Activated naive CD4-positive, alpha-beta T cell (primary cell): ENCODE data around the gene FSTL3.
A peak's percentile ranks its signal among the peaks of the same experiment; 100 is the strongest.
"Not testable (repeated sequence)": the region's sequence is repeated elsewhere in the genome, so short reads cannot be mapped to it uniquely, and the experiment has no call there.

Source experiments
- DNase-seq, 4 experiments: peaks; one replicate each; lab custom pipeline; 2025; lab: John Stamatoyannopoulos, UW

FSTL3 gene

DNA sequence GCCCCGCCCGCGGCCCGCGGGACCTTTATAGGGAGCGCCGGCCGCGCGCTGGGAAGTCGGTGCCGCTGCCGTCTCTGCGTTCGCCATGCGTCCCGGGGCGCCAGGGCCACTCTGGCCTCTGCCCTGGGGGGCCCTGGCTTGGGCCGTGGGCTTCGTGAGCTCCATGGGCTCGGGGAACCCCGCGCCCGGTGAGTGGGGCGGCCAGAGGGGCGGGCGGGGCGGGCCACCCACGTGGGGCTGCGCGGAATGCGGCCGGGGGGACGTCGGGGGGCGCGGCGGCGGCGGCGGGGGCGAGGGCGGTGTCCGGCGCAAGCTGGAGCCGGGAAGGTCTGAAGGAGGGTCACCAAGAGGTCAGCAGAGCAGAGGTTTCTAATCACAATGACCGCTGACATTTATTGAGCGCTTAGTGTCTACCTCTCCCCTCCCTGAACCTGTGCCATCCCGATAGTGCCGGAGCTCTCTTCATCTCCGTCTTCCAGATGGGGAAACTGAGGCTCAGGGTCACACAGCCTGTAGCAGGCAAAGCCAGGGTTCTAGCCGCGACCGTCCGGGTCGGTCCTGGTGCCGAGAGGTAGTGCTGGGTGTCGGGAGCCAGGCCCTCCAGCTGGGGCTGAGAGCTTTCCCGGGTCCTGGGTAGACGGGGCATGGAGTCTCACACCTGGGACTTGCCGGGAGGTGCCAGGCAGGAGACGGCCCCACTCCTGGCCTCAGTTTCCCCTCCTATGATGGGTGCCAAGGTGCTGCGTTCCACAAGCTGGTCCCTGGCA lies at the start of gene FSTL3:
FSTL3 (plus strand) TSS at position 54 of the 767 bp plus-strand sequence; CDS start at position 86, 32 bp downstream.
- DNase-seq: no peak

DNA sequence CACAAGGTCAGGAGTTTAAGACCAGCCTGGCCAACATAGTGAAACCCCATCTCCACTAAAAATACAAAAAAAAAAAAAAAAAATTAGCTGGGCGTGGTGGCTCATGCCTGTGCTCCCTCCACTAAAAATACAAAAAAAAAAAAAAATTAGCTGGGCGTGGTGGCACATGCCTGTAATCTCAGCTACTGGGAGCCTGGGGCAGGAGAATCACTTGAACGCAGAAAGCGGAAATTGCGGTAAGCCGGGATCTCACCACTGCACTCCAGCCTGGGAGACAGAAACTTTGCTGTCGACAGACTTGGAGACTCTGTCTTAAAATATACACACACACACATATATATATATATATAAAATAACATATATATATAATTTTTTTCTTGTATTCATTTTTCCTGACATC lies 49.6 kb upstream of the FSTL3 start:
- DNase-seq: not testable (repeated sequence)

DNA sequence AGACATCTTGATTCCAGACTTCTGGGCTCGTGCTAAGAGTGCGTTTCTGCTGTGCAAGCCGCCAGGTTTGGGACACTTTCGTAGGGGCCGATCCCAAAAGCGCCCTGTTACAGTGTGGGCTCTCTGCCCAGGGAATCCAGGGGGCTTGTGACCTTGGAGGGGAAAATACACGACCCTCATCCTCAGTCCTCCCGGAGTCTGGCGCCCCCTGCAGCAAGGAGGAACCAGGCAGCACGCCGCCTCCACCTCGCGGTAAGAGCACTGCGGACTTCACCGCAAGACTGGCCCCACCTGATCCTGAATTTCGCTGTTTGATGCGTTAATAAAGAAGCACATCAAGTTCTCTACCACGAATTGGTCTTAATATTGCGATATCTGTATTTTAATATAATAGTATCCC lies 48.0 kb upstream of the FSTL3 start:
- no peak for DNase-seq

DNA sequence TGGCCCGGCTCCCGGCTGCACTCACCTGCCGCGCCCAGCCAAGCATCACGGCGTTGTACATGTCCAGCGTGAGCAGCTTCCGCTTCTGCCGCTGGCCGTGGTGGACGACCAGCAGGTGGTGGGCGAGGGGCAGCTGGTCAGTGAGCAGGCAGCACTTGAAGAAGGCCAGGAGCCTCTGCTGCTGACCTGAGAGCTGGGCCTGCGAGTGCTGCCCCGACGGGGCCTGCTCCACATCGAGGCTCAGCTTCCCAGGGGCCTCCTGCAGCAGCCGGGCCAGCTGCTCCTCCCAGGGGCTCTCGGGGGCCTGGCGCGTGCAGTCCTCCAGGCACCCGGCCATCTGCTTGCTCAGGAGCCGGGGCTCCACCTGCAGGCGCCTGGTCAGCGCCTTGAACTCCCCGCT lies 46.7 kb upstream of the FSTL3 start:
- DNase-seq: not testable (repeated sequence)

DNA sequence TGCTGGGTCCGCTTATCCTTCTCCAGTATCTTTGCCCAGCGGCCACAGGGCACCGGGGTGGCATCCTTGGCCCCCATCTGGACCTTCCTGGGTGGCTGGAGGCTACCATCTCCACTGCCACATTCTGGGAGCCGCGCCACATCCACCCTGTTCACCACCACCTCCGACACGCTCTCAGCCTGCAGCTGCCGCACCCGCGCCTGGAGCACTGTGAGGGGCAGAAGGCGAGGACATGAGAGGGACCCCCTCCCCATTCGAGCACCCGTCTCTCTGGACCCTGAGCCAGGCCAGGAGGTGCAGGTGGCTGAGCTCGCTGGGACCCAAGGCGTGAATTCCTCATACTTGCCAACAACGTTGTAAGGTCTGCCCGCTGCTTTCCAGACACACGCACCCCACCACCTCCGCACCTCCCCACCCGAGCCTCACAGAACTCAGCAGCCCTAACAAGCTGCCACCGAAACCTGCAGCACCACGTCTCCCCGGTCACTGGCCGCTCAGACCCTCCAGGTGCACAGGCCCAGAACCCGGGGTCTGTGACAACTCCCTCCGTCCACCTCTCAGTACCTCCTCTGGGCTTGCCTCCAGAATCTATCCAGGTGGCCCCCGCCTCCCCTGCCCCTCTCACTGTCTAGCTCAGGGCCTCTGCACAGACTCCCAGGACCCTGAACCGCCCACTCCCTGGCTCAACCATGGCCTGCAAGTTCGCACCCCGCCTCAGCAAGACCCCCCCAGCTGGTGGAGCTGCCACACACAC lies 46.1 kb upstream of the FSTL3 start:
- no peak for DNase-seq

DNA sequence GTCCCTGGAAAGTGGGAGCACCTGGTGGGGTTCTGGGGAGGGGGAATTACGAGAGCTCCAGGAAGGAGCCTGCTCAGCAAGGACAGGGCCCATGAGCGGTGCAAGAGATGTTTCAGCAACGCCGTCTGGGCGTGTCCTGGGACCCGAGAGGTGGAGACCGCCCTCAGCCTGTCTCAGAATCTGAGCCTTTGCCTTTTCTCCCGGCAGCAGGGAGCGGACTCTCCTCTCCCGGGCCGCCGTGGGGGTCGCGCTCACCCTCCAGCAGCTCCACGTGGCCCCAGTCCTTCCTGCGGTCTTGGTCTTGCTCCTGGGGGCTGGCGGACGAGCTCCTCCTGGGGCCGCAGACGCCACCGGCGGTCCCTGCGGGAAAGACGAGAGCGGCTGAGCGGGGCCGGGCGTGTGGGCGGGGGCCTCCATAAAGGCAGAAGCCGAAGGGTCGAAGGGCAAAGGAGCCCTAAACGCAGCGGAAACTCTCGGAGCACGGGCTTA lies 43.6 kb upstream of the FSTL3 start:
- no peak for DNase-seq

DNA sequence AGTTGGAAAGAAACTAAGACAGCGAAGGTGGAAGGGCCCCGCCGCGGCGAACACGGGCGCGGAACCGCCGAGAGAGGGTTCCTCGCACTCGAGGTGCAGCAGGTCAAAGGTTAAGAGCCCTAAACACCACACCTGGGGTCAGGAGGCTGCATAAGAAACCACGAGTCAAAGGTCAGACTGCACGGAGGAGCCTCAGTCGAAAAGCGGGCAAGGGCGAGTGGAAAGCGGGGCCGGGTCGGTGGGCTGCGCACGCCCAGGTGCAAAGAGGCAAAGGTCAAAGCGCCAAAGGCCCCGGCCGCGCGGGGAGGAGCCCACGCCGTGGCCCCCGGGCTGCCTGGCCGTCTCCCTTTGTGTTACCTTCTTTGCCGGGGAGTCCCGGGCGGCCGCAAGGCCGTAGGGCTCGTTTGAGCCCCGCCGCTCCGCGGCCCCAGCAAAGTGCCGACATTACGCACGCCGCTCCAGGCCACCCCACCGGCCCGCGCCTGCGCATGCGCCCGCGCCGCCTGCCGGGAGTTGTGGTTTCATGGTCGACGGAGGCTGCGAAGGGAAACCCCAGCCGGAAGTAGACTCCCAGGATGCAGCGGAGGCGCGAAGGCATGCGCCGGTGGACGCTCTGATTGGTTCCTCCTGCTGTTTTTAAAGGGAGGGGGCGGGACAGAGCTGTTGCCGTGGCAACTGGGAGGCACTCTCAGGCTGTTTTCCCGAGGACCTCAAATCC lies 43.0 kb upstream of the FSTL3 start, which contains the start of gene POLRMT:
POLRMT (minus strand) TSS at position 470 of the 718 bp plus-strand sequence; CDS start at position 445, 25 bp downstream.
- peak; percentile 93 to 95 (median 94) for DNase-seq

DNA sequence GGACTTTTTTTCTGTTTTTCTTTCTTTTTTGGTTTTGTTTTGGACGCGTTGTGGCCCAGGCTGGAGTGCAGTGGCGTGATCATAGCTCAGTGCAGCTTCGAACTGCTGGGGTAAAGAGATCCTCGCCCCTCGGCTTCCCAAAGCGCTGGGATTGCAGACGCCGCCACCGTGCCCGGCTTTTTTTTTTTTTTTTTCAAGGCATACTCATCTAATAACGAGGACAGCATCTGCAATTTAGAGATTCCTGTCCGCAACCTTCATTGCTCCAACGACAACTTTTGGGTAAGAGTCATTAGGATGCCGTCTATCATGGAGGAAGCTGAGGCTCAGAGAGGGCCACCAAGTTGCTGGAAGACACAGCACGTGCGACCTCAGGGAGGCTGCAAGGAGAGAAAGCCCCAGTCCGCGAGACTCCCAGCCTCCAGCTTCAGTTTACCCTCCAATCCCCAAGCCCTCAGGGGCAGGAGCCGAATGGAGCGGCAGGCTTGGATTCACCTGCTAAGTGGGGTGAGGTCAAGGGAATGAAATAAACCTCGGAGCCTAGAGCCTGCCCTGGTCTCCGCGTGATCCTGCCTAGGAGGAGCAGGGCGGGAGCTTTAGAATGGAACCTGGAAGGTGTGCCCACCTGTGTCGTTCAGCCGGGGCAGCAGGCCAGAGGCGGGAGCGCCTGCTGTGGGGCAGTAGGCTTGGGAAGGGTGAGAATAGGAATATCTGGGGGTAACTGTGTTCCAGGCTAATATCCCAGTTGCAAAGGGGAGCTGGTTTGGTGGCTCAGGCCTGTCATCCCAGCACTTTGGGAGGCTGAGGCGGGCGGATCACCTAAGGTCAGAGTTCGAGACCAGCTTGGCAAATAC lies 42.2 kb upstream of the FSTL3 start:
- no peak for DNase-seq

DNA sequence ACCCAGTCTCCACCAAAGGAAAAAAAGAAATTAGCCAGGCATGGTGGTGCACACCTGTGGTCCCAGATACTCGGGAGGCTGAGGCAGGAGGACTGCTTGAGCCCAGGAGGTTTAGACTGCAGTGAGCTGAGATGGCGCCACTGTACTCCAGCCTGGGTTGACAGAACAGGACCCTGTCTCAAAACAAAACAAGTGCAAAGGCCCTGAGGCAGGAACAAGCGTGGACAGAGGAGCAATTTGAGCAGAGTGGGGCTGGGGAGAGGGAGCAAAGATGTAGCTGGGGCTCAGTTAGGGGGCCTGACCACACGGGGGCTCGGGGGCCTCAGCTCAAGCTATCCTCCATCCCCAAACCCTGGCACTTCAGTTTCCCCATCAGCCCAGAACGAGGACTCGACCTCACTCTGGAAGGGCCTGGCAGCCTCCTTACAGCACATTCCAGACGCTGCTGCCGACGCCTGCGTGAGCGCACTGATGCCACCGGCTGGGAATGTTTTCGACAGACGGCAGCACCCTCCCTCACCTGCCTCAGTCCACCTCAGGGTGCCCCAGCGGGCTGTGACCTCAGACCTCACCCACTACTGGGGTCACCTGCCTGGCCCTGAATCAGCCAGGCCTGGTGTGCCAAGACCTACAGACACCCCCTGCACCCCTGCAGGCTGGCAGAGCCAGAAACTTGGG lies 41.1 kb upstream of the FSTL3 start:
- DNase-seq: no peak

DNA sequence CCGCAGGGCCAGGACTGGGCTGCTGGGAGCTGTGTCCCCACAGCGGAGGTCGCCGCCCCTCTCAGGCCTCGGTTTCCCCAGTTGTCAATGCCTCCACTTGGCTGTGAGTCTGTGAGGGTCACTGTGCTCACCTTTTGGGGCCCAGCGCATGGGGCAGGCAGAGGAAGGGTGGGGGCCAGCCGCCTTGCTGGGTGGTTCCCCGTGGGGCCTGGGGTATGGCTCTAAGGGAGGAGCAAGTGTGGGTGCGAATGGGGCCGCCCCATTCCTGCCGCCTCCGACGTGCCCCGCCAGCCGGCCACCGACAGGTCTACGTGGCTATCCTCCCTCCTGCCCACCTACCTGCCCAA lies 37.3 kb upstream of the FSTL3 start:
- no peak for DNase-seq

DNA sequence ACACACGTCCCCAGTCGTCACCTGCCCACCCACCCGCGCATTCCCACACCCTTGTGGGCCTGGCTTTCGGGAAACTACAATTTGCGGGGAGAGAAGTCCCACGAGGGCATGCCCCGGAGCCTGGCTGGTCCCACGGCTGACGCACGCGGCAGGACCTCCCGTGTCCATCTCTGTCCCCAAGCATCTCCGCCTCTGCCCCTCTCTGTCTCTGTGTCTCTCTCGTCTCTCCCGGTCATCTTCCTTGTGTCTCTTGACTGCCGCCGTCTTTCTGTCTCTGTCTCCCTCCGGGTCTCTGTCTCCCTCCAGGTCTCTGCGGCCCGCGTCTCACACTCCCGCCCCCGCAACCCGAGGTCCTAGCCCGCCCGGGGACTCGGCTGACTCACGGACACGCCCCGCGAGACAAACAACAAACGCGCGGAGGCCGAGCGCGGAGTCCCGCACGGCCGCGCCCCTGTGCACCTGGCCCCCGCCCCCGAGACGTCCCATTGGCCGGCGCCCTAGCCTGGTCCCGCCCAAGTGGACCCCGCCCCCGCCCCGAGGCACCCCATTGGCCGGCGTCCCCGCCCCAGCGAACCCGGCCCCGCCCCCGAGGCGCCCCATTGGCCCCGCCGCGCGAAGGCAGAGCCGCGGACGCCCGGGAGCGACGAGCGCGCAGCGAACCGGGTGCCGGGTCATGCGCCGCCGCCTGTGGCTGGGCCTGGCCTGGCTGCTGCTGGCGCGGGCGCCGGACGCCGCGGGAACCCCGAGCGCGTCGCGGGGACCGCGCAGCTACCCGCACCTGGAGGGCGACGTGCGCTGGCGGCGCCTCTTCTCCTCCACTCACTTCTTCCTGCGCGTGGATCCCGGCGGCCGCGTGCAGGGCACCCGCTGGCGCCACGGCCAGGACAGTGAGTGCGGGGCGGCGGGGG lies 36.7 kb upstream of the FSTL3 start, which contains the start of gene FGF22:
FGF22 (plus strand) TSS at position 627 of the 908 bp plus-strand sequence; CDS start at position 674, 47 bp downstream.
- DNase-seq: peak; percentile 85 to 99 (median 96)

DNA sequence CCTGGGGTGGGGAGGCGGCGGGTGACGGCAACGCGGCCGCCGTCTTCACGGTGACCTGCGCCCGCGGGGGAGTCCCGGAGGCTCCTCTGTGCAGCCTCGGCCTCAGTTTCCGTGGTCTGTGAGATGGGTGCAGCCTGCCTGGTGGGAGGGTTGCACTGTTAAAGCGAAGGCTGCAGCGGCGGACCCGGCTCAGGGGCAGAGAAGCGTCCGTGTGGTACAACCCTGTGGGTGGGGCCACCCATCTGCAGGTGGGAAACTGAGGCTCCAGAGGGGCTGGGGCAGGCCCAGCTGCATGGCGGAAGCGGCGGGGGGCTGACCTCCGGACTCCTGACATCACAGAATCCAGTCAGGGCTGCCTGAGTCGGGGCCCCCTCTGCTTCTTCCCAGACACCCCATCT lies 36.0 kb upstream of the FSTL3 start:
- DNase-seq: no peak

DNA sequence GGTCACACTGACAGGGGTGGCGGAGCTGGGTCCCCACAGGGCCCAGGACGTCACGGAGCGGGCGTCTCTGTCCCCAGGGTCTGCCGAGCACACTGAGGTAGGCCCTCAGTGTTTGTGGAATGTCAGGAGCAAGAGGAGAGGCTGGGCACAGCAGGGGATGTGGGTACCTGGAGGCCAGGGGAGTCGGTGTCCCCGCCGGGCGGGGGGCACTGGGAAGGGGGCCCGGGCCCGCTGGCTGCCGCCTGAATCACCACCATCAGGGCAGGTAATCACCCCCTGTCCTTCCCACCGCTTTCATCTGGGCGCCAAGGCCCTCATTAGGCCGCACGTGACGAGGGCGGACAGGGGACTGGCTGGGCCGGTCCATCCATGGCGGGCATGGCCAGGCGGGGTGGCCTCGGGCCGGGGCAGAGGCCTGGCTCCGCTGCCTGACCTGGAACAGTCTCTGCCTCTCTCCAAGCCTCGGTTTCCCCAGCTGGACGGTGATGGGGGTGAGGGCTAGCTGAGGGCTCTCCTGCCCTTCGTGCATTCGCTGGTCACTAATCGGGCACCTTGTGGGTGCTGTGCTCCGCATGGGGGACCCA lies 35.5 kb upstream of the FSTL3 start:
- DNase-seq: no peak

DNA sequence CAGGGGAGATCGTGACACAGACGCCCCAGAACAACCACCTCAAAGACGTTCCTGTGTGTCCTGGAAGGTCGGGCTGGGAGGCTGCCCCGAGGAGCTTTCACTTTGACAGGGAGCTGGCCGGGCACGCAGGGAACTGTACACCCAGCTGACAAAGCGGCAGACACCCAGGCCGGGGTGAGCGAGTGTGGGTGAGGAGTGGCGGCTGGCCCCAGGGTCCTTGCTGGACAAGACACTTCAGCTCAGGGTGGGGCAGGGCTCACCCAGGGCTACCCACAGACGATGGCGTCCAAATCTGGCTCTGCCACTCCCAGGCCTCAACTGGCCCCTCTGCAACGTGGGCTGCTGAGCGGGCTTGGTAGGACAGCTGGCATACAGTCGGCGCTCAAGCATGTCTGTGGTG lies 34.5 kb upstream of the FSTL3 start:
- no peak for DNase-seq

DNA sequence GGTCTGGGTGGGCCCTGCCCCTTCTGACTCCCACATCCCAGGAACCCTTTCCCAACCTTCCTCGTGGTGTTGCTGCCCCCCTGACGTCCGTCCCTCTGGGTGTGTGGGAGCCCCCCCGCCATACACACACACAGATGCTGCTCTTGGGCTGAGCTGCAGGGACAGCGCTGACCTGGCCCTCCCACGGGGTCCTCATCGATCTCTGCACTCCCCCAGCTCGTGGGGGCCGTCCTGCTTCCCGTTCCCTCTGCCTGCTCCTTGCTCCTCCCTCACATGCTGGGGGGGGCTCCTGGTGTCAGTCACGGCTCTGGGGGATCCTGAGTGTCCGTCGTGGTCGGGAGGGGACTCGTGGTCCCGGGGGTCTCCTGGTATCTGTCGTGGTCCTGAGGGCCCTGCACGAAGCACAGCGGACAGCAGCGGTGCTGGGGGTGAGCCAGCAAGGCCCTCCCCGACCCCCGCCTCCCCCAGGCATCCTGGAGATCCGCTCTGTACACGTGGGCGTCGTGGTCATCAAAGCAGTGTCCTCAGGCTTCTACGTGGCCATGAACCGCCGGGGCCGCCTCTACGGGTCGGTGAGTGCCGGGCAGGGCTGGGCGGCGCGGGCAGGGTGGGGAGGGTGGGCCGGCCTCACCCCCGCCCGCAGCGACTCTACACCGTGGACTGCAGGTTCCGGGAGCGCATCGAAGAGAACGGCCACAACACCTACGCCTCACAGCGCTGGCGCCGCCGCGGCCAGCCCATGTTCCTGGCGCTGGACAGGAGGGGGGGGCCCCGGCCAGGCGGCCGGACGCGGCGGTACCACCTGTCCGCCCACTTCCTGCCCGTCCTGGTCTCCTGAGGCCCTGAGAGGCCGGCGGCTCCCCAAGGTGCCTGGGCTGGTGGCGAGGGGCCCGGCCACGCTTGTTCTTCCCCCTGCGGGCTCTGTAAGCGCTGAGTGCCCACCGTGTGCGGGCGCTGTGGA lies 33.1 kb upstream of the FSTL3 start:
- DNase-seq: no peak

DNA sequence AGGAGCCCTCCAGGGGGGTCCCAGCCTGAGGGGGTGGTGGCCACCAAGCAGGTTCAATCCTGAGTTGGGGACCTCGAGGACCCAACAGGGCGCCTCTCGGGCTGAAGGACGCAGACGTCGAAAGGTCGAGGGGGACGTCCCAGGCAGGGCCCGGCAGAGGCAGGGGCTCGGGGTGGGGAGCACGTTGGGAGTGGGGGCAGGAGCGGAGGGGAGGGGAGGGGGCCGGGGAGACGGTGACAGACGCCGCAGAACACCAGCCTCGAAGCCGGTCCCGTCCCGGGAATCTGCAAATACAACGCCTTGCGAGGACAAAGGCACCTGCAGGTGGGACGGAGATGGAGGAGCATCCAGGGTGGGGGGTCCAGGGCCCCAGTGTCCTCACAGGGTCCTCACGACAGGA lies 32.5 kb upstream of the FSTL3 start:
- no peak for DNase-seq

DNA sequence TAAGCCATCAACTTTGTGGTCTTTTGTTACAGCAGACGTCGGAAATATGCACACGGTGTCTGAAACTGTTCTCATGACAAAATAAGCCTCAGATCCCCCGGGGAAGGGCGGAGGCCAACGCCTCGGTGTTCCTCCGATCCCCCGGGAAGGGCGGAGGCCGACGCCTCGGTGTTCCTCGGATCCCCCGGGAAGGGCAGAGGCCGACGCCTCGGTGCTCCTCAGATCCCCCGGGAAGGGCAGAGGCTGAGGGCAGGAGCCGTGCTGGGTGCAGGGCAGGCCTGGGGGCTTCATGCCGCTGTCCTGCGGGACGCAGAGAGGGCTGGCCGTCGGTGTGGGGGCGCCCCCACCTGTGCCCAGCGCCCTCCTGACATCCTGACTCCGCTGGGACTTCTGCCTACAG lies 31.8 kb upstream of the FSTL3 start:
- DNase-seq: no peak

DNA sequence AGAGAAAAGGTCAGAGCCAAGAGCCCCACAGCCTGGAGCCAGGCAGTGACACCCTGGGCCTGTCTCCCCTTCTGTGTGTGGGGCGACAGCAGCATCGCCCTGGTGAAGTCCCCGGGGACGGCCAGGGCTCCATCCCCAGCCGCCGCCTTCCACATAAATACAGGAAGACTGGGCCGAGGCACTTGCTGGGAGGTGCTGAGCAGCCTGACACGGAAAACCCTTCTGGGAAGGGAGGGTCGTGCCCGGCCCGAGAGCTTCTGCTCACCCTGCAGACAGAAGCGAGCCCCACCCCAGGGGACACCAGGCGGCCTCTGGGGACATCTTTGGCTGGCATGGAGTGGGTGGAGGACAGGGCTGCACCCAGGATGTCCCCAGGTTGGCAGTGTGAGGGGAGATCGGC lies 31.4 kb upstream of the FSTL3 start:
- no peak for DNase-seq
